SK-N-SH (cell line): ENCODE results near the gene PSPC1. TPM values are rescaled to one million over a fixed set of nuclear protein-coding genes. Genes with fewer than 3 reads are reported as not detected.

Experiments used
- CTCF ChIA-PET: fragments of 300-600, 350-600 bp; formaldehyde crosslinking; extraction: SDS; loops from one replicate; lab custom pipeline; 2021; lab: Yijun Ruan, JAX
- POLR2A ChIA-PET: fragments of 350-600 bp; sonication (Branson Sonifier 250); formaldehyde crosslinking; extraction: SDS; loops from one replicate; lab custom pipeline; 2020; ENCODE audit warnings: antibody characterized with exemption, inconsistent platforms; lab: Yijun Ruan, JAX
- DNase-seq: peaks from one replicate; pipeline ENCODE4 v3.0.0; 2012
- H2AFZ ChIP-seq: fragments of 200-600 bp; sonication (generic); 2 replicates; pipeline ENCODE4 v1.8.1; 2016; ENCODE audit warnings: antibody characterized with exemption, mild to moderate bottlenecking, low read depth
- H3F3A ChIP-seq: fragments of 200-600 bp; sonication (generic); replicated peaks from 2 replicates; pipeline ENCODE3; 2016; ENCODE audit warnings: antibody characterized with exemption, mild to moderate bottlenecking; ENCODE audit not compliant: insufficient read depth
- H3K27ac ChIP-seq, 2 experiments: fragments of 200-500 bp in 1 of 2; fragments of 200-600 bp in 1 of 2; sonication (Bioruptor generic) in 1 of 2; sonication (generic), shearing (Covaris generic) in 1 of 2; 2 replicates each; pipeline versions ENCODE4 v1.5.1 to v1.6.1; 2014 to 2016; ENCODE audit warnings: low read depth in 2 of 2, inconsistent platforms in 1 of 2, low read length in 1 of 2, mild to moderate bottlenecking in 1 of 2, mixed read lengths in 1 of 2
- H3K27me3 ChIP-seq: fragments of 200-600 bp; sonication (generic), shearing (Covaris generic); 2 replicates; pipeline ENCODE4 v1.6.1; 2016; ENCODE audit warnings: mixed run types; ENCODE audit not compliant: insufficient read depth
- H3K36me3 ChIP-seq, 2 experiments: fragments of 200-500 bp in 1 of 2; fragments of 200-600 bp in 1 of 2; sonication (Bioruptor generic) in 1 of 2; sonication (generic) in 1 of 2; replicated peaks in 1 of 2; 2 replicates each; pipeline versions ENCODE3 to v1.5.1; 2014 to 2016; ENCODE audit warnings: low read length in 1 of 2, mild to moderate bottlenecking in 1 of 2; ENCODE audit not compliant: insufficient read depth in 2 of 2, control insufficient read depth in 1 of 2
- H3K4me1 ChIP-seq, 2 experiments: fragments of 200-500 bp in 1 of 2; fragments of 200-600 bp in 1 of 2; sonication (Bioruptor generic) in 1 of 2; sonication (generic), shearing (Covaris generic) in 1 of 2; 2 replicates each; pipeline versions ENCODE4 v1.5.1 to v1.6.1; 2014 to 2016; ENCODE audit warnings: low read depth in 1 of 2, low read length in 1 of 2, mixed run types in 1 of 2; ENCODE audit not compliant: insufficient read depth in 2 of 2, control insufficient read depth in 1 of 2
- H3K4me2 ChIP-seq: fragments of 200-600 bp; sonication (generic), shearing (Covaris generic); 2 replicates; pipeline ENCODE4 v1.6.1; 2017; ENCODE audit warnings: mixed run types
- H3K4me3 ChIP-seq, 2 experiments: fragments of 200-500 bp in 1 of 2; fragments of 200-600 bp in 1 of 2; sonication (Bioruptor generic) in 1 of 2; sonication (generic), shearing (Covaris generic) in 1 of 2; 2 replicates each; pipeline versions ENCODE4 v1.5.1 to v1.8.1; 2014 to 2016; ENCODE audit warnings: low read depth in 2 of 2, inconsistent platforms in 1 of 2, low read length in 1 of 2, mild to moderate bottlenecking in 1 of 2, mixed read lengths in 1 of 2, moderate library complexity in 1 of 2
- H3K79me2 ChIP-seq: fragments of 200-600 bp; sonication (generic); 2 replicates; pipeline ENCODE4 v1.8.1; 2017; ENCODE audit warnings: mild to moderate bottlenecking; ENCODE audit not compliant: insufficient read depth
- H3K9ac ChIP-seq: fragments of 200-600 bp; sonication (generic); 2 replicates; pipeline ENCODE4 v1.6.1; 2017; ENCODE audit warnings: mixed run types
- H3K9me2 ChIP-seq: fragments of 200-600 bp; sonication (generic); 2 replicates; pipeline ENCODE4 v1.6.1; 2017; ENCODE audit warnings: mixed run types
- H3K9me3 ChIP-seq: fragments of 200-600 bp; sonication (generic); 2 replicates; pipeline ENCODE4 v1.6.1; 2017; ENCODE audit warnings: mixed run types, mild to moderate bottlenecking, moderate library complexity
- H4K20me1 ChIP-seq: fragments of 200-600 bp; sonication (generic); 2 replicates; pipeline ENCODE4 v1.6.1; 2017; ENCODE audit warnings: mild to moderate bottlenecking, mixed run types; ENCODE audit not compliant: insufficient read depth
- ELF1 ChIP-seq: IDR thresholded peaks from 2 replicates; pipeline ENCODE4 v1.4.0; 2012
- EP300 ChIP-seq, 2 experiments: IDR thresholded peaks; 2 replicates each; pipeline versions ENCODE4 v1.4.0 to v1.6.1; 2012; ENCODE audit warnings: borderline replicate concordance in 1 of 2, low read depth in 1 of 2, low read length in 1 of 2
- EZH2phosphoT487 ChIP-seq: fragments of 200-600 bp; sonication (generic); IDR thresholded peaks from 2 replicates; pipeline ENCODE4 v1.6.1; 2017; ENCODE audit warnings: low read depth, mixed run types, mild to moderate bottlenecking, antibody characterized with exemption, moderate library complexity, borderline replicate concordance
- FOXJ3 ChIP-seq: sonication (generic); formaldehyde crosslinking; IDR thresholded peaks from 2 replicates; pipeline ENCODE4 v1.5.1; 2020; ENCODE audit warnings: mild to moderate bottlenecking, missing genetic modification reagents
- FOXM1 ChIP-seq: IDR thresholded peaks from 2 replicates; pipeline ENCODE4 v1.4.0; 2012; ENCODE audit warnings: low read depth, mild to moderate bottlenecking
- NFIC ChIP-seq: IDR thresholded peaks from 2 replicates; pipeline ENCODE4 v1.4.0; 2012; ENCODE audit warnings: borderline replicate concordance
- RAD21 ChIP-seq: IDR thresholded peaks from 2 replicates; pipeline ENCODE4 v1.6.1; 2012; ENCODE audit warnings: mild to moderate bottlenecking, low read length
- RXRA ChIP-seq: IDR thresholded peaks from 2 replicates; pipeline ENCODE4 v1.4.0; 2012; ENCODE audit warnings: low read depth, mild to moderate bottlenecking, borderline replicate concordance
- TAF1 ChIP-seq: IDR thresholded peaks from 2 replicates; pipeline ENCODE4 v1.6.1; 2012; ENCODE audit warnings: low read depth, mild to moderate bottlenecking, low read length, moderate library complexity, borderline replicate concordance
- WGBS: methylation state at CpG from one replicate; pipeline ENCODE4 v1.1.6; 2017; ENCODE audit warnings: low lambda C conversion rate; 5-methylcytosine and 5-hydroxymethylcytosine counted together
- polyA plus RNA-seq, 3 experiments: library from polyadenylated mRNA; depleted of rRNA; stranded (reverse); fragments of >200 nt; gene quantifications; 2 replicates each; pipeline ENCODE4 v1.2.3, GENCODE V29; 2012
- TF ChIP-seq, protein P1 (sequence below): IDR thresholded peaks from 2 replicates; pipeline ENCODE4 v1.4.0; 2012; ENCODE audit warnings: low read depth
- TF ChIP-seq, protein P2 (sequence below): IDR thresholded peaks from 2 replicates; pipeline ENCODE4; 2012
- TF ChIP-seq, protein P3 (sequence below): fragments of 150-350 bp; IDR thresholded peaks from 2 replicates; pipeline ENCODE4 v1.6.1; 2017; ENCODE audit warnings: antibody characterized with exemption, low read length, low read depth, borderline replicate concordance

Gene PSPC1
- polyA plus RNA-seq, 1 of the 3 experiments (the other 2 are of a cell fraction): 35.2 TPM

- ChIA-PET POLR2A (no interaction called here), CTCF (interaction anchor here (1.2 kb wide), 1 partner anchor 9 kb away, joined by 4 read pairs; no protein-coding TSS in a partner anchor)
- Histone ChIP-seq H2AFZ (no peak overlapping the region), H3K4me2 (no peak overlapping the region), H3K4me1 (no peaks in the 10 kb centered on the region), H3K36me3 (peaks cover 4 to 39% of the 10 kb centered on the region in 2 experiments), H4K20me1 (peaks cover 76% of the 10 kb centered on the region), H3K27me3 (no peaks in the 10 kb centered on the region), H3K4me3 (no peak overlapping the region), H3K79me2 (peaks cover 100% of the 10 kb centered on the region), H3F3A (no peaks in the 10 kb centered on the region), H3K9ac (no peak overlapping the region), H3K9me3 (no peaks in the 10 kb centered on the region), H3K9me2 (no peaks in the 10 kb centered on the region), H3K27ac (no peak overlapping the region)
- no peak for DNase-seq
- 84% methylated on average over 2 of the region's 2 CpGs for WGBS
- no peak for TF ChIP-seq EP300 (IDR thresholded peaks at IDR 0.05; ENCODE audit: borderline replicate concordance in 1 of 2, low read depth in 1 of 2, low read length in 1 of 2)
- TF ChIP-seq, protein P1, sequence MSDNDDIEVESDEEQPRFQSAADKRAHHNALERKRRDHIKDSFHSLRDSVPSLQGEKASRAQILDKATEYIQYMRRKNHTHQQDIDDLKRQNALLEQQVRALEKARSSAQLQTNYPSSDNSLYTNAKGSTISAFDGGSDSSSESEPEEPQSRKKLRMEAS: no peak
- TF ChIP-seq, protein P2, sequence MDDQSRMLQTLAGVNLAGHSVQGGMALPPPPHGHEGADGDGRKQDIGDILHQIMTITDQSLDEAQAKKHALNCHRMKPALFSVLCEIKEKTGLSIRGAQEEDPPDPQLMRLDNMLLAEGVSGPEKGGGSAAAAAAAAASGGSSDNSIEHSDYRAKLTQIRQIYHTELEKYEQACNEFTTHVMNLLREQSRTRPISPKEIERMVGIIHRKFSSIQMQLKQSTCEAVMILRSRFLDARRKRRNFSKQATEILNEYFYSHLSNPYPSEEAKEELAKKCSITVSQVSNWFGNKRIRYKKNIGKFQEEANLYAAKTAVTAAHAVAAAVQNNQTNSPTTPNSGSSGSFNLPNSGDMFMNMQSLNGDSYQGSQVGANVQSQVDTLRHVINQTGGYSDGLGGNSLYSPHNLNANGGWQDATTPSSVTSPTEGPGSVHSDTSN: no peak
- no peak for TF ChIP-seq FOXM1
- TF ChIP-seq, protein P3, sequence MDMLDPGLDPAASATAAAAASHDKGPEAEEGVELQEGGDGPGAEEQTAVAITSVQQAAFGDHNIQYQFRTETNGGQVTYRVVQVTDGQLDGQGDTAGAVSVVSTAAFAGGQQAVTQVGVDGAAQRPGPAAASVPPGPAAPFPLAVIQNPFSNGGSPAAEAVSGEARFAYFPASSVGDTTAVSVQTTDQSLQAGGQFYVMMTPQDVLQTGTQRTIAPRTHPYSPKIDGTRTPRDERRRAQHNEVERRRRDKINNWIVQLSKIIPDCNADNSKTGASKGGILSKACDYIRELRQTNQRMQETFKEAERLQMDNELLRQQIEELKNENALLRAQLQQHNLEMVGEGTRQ: no peak
- no peak for TF ChIP-seq NFIC
- TF ChIP-seq RAD21: no peak
Observed at GRCh38 chr13:19767966-19768365, 14.8 kb downstream of the PSPC1 start.

GRCh38 chr13:19766591-19766990, 16.2 kb downstream of the PSPC1 start:
- Histone ChIP-seq H3F3A (no peaks in the 10 kb centered on the region), H3K27ac (no peak overlapping the region), H3K36me3 (peaks cover 0 to 28% of the 10 kb centered on the region in 2 experiments), H3K9ac (no peak overlapping the region), H3K4me2 (no peak overlapping the region), H3K4me1 (no peaks in the 10 kb centered on the region), H3K79me2 (peaks cover 100% of the 10 kb centered on the region), H3K9me3 (no peaks in the 10 kb centered on the region), H2AFZ (no peak overlapping the region), H3K9me2 (no peaks in the 10 kb centered on the region), H4K20me1 (peaks cover 82% of the 10 kb centered on the region), H3K4me3 (no peak overlapping the region), H3K27me3 (no peaks in the 10 kb centered on the region)
- TF ChIP-seq RXRA: no peak
- TF ChIP-seq EZH2phosphoT487: no peak
- no peak for TF ChIP-seq ELF1
- TF ChIP-seq FOXJ3 (CRISPR knock-in tag): no peak
- no peak for TF ChIP-seq TAF1
- POLR2A ChIA-PET: no interaction called here
- WGBS: 88% methylated on average over 5 of the region's 5 CpGs
- CTCF ChIA-PET: interaction anchor here (0.9 kb wide), 1 partner anchor 9 kb away, joined by 3 read pairs; no protein-coding TSS in a partner anchor
- DNase-seq: no peak
